CD4-positive, alpha-beta T cell treated with Interleukin-15 for 4 hours (primary cell): Measurements from ENCODE around the gene TADA1.
A peak's percentile ranks its signal among the peaks of the same experiment; 100 is the strongest.

ENCODE experiments used
- DNase-seq: peaks from one replicate; pipeline ENCODE4 v3.0.0-alpha.2; 2020; ENCODE audit warnings: low spot score

Gene TADA1

GRCh38 chr1:166875734-166876539 is at the start of gene TADA1:
TADA1 (minus strand) TSS chr1:166876264; CDS start chr1:166876233, 31 bp downstream.
- peak; percentile 97 for DNase-seq

GRCh38 chr1:166924823-166925541 is 48.9 kb upstream of the TADA1 start:
- DNase-seq = no peak

- DNase-seq = no peak
Measured at GRCh38 chr1:166920561-166921475, 44.8 kb upstream of the TADA1 start.

GRCh38 chr1:166918956-166919316 is 42.9 kb upstream of the TADA1 start:
- no peak for DNase-seq

- no peak for DNase-seq
Measured at GRCh38 chr1:166918088-166918955, 42.3 kb upstream of the TADA1 start.

GRCh38 chr1:166915941-166916340 is 39.9 kb upstream of the TADA1 start:
- no peak for DNase-seq

- no peak for DNase-seq
Measured at GRCh38 chr1:166915042-166915441, 39.0 kb upstream of the TADA1 start.

- no peak for DNase-seq
Measured at GRCh38 chr1:166914111-166914510, 38.0 kb upstream of the TADA1 start.

- no peak for DNase-seq
Measured at GRCh38 chr1:166911624-166912023, 35.6 kb upstream of the TADA1 start.

GRCh38 chr1:166910396-166910994 is 34.4 kb upstream of the TADA1 start:
- DNase-seq = peak; percentile 85

- DNase-seq = no peak
Measured at GRCh38 chr1:166908942-166909341, 32.9 kb upstream of the TADA1 start.

- no peak for DNase-seq
Measured at GRCh38 chr1:166907763-166908162, 31.7 kb upstream of the TADA1 start.

- no peak for DNase-seq
Measured at GRCh38 chr1:166907051-166907450, 31.0 kb upstream of the TADA1 start.

- no peak for DNase-seq
Measured at GRCh38 chr1:166906647-166907046, 30.6 kb upstream of the TADA1 start.

GRCh38 chr1:166905900-166906299 is 29.8 kb upstream of the TADA1 start:
- no peak for DNase-seq

- no peak for DNase-seq
Measured at GRCh38 chr1:166905136-166905535, 29.1 kb upstream of the TADA1 start.

- no peak for DNase-seq
Measured at GRCh38 chr1:166903232-166903631, 27.2 kb upstream of the TADA1 start.

GRCh38 chr1:166902279-166902678 is 26.2 kb upstream of the TADA1 start:
- DNase-seq = no peak

- DNase-seq = no peak
Measured at GRCh38 chr1:166900987-166901386, 24.9 kb upstream of the TADA1 start.

- no peak for DNase-seq
Measured at GRCh38 chr1:166899769-166900168, 23.7 kb upstream of the TADA1 start.

GRCh38 chr1:166895766-166896165 is 19.7 kb upstream of the TADA1 start:
- no peak for DNase-seq
